HG03097 (cell line): ENCODE measurements around the gene SCN8A.

Experiments used
- ATAC-seq: cut with Tn5 transposase; IDR thresholded peaks from one replicate; pipeline ENCODE4 v1.9.1; 2021; ENCODE audit not compliant: unreplicated experiment, low FRiP score

Gene SCN8A

GRCh38 chr12:51806896-51807295, 215.9 kb downstream of the SCN8A start:
- ATAC-seq = no peak

GRCh38 chr12:51809193-51809592, 218.2 kb downstream of the SCN8A start:
- ATAC-seq = no peak

GRCh38 chr12:51811203-51812202, 220.5 kb downstream of the SCN8A start:
- ATAC-seq = no peak

GRCh38 chr12:51812871-51813270, 221.8 kb downstream of the SCN8A start:
- no peak for ATAC-seq

GRCh38 chr12:51813931-51814310, 222.9 kb downstream of the SCN8A start:
- no peak for ATAC-seq

GRCh38 chr12:51814311-51815088, 223.5 kb downstream of the SCN8A start:
- ATAC-seq = no peak

GRCh38 chr12:51815571-51815970, 224.5 kb downstream of the SCN8A start:
- ATAC-seq = no peak

- ATAC-seq = no peak
Measured at GRCh38 chr12:51817027-51817953, 226.3 kb downstream of the SCN8A start.

- no peak for ATAC-seq
Measured at GRCh38 chr12:51818086-51818485, 227.1 kb downstream of the SCN8A start.

- no peak for ATAC-seq
Measured at GRCh38 chr12:51818566-51819300, 227.7 kb downstream of the SCN8A start.

- no peak for ATAC-seq
Measured at GRCh38 chr12:51819736-51820525, 228.9 kb downstream of the SCN8A start.

GRCh38 chr12:51820526-51821439, 229.8 kb downstream of the SCN8A start:
- no peak for ATAC-seq

GRCh38 chr12:51821440-51822260, 230.6 kb downstream of the SCN8A start:
- ATAC-seq = no peak

GRCh38 chr12:51822261-51822616, 231.2 kb downstream of the SCN8A start:
- no peak for ATAC-seq

GRCh38 chr12:51822956-51823355, 231.9 kb downstream of the SCN8A start:
- ATAC-seq = no peak

GRCh38 chr12:51823875-51824565, 233.0 kb downstream of the SCN8A start:
- no peak for ATAC-seq

GRCh38 chr12:51825216-51825615, 234.2 kb downstream of the SCN8A start:
- no peak for ATAC-seq
